CD4-positive, alpha-beta T cell treated with Interferon alpha-2 for 1 hour (primary cell): ENCODE results near the gene FSTL5.

ENCODE experiments used
- DNase-seq, 2 donors: peaks; one replicate each; pipeline ENCODE4 v3.0.0-alpha.2; 2020 to 2022

Gene FSTL5

DNA sequence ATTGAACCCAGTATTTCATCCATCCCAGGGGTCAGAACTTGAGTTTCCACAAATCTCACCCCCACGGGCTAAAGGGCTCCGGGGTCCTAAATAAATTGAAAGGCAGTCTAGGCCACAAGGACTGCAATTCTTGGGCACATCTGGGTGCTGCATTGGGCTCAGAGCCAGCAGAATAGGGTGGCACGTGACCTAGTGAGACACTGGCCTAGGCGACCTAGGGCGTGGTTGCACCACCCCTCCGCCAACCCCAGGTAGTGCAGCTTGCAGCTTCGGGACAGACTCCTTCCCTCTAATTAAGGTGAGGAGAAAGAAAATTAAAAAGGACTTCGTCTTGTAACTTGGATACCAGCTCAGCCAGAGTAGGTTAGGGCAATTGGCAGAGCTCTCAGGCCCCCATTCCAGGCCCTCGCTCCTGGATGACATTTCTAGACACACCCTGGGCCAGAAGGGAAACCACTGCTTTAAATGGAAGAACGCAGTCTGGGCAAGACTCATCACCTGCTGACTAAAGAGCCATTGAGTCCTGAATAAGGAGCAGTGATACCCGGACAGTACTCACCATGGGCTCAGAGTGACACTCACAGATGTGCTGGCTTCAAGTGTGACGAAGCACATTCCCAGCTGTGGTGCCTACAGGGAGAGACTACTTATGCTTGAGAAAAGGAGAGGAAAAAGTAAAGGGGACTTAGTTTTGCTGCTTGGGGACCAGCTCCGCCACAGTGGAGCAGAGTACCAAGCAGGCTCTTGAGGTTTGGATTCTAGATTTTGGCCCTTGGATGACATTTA, 735.4 kb downstream of the FSTL5 start:
- DNase-seq: no peak

DNA sequence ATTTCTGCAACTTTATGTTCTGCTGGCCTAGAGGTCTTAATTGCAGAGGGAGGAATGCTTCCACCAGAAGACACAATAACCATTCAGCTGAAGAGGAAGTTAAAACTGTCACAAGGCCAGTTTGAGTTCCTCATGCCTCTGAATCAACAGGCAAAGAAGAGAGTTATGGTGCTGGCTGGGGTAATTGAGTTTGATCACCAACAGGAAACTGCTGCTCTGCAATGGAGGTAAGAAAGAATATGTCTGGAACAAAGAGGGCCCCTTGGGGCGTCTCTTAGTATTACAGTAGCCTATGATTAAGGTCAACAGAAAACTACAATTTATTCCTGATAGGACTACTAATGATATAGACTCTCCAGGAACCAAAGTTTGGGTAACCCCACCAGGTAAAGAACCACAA, 744.0 kb downstream of the FSTL5 start:
- no peak for DNase-seq

DNA sequence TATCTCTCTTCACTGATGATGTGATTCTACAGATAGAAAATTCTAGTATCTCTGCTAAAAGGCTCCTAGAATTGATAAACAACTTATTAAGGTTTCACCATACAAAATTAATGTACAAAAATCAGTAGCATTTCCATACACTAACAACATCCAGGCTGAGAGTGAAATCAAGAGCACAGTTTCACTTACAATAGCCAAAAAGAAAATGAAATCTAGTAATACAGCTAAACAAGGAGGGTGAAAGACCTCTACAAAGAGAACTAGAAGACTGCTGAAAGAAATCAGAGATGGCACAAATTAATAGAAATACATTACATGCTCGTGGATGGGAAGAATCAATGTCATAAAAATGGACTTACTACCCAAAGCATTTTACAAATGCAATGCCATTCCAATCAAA, 751.9 kb downstream of the FSTL5 start:
- no peak for DNase-seq

DNA sequence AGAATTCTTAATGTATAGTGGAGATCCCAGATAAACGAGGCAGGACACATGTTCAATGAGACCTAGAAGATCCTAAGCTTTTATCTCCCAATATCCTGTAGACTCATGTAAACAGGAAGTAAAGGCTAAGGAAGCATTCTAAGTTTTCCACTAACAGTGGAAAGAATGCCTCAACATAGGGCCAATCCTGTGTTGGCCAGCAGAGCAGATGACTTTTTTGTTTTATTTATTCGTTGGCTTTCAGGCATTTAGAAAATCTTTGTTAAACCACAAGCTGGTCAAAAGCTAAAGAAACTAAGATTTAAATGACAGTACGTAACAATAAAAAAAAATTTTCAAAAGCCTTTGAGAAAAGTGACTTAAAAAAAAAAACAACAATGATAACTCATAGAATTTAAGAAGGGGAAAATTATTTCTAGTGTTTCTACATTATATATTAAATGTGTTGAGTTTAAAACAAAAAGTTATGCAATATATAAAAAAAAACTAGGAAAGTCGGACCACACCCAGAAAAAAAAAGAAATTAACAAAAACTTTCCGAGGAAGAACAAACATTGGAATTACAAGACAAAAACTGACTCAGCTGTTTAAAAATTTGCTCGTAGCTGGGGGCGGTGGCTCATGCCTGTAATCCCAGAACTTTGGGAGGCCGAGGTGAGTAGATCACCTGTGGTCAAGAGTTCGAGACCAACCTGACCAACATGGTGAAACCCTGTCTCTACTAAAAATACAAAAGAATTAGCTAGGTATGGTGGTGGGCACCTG, 759.3 kb downstream of the FSTL5 start:
- DNase-seq: no peak

DNA sequence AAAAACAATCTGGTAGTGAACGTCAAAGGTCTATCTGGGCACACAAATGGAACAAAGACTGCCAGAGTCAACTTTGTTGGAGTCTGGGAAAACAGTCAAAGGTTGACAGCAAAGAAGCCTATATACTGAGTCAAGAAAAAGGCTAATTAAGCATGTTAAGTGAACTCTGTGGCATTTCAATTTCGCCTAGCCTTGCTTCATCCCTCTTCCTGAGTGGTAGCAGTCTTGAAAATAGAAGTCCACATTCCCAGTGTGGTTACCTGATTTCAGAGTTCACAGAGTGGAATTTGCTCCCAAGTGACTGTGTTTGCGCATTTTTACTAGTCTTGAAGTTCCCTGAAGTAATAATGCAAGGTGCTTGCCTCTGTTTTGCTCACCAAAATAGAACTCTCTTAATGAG, 760.0 kb downstream of the FSTL5 start:
- no peak for DNase-seq

DNA sequence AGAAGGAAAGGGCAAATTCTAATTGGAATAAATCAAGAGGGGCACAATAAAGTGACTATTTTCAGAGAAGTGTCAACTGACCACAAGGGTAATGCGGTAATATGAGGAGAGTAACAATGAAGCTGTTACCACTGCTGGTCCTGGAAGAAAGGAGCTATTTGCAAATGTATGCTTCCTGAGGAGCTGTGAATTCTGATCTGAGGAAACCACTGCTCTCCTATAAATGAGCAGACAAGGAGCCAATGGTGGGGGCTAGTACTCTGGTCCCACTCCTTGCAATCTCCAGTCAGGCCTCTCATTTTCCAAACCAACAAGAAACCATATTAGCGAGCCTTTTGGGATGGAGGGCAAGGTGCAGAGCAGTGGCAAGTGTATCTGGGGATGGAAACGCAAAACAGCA, 770.2 kb downstream of the FSTL5 start:
- no peak for DNase-seq

DNA sequence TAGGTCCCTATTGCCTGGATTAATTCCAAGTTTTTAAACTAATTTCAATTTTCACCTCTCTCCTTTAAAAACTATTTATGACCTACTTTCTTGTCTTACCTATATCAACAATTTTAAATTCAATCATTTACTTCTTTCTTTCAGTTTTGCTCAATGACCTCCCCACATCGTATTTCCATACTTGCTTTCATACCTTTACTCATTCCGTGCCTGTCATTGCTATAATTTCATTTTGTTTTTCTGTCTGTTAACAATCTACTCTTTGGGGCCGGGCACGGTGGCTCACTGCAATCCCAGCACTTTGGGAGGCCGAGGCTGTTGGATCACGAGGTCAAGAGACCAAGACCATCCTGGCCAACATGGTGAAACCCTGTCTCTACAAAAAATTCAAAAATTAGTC, 781.1 kb downstream of the FSTL5 start:
- no peak for DNase-seq

DNA sequence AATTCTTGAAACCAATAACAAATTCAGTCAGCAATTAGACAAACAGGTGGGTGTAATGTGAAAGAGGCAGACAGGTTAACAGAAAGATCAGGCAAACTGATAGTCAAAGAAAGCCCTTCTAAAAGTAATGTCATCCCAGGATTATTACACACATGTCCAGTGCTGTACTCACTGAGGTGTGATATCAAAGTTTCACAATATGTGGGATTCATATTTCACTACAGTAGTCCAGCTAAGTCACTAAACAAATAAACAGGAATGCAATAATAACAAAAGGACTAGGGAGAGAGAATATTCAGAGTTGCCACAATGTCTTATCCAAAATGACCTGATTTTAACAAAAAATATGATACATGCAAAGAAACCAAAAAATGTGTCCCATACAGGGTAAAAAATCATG, 787.5 kb downstream of the FSTL5 start:
- DNase-seq: no peak

DNA sequence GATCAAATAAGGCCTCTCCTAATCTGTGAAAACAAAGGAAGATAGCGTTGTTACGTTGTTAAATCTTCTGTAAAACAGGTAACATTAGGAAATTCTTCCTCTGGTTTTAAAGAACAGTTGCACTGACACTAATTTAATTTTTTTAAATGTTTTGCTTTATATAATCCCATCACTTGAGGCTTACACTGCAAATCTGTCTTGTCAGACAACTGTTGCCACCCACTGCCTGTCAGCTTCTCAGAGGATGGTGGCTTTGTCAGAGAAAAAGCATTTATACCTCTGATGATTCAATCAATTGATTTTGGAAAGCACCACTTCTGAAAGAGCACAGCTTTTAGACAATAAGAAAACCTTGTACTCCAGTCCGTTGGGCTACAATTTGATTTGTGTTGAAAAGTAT, 799.1 kb downstream of the FSTL5 start:
- DNase-seq: no peak

DNA sequence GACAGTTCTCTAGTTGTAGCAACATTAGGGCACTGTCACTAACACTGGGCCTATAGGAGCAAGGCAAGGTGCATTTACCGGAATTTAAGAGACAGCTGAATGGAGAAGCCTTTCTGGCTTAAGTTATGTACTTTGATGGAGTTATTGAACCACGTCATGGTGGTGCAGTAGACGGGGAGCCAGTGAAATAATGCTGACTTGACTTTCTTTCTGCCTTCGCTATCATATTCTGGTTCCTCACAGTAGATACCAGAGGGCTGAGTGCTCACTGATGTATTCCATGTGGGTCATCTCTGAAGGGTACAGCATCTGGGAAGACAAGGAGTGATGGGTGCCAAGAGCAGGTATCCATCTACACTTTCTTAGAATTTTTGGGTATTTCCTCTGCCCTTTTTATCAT, 802.8 kb downstream of the FSTL5 start:
- DNase-seq: no peak

DNA sequence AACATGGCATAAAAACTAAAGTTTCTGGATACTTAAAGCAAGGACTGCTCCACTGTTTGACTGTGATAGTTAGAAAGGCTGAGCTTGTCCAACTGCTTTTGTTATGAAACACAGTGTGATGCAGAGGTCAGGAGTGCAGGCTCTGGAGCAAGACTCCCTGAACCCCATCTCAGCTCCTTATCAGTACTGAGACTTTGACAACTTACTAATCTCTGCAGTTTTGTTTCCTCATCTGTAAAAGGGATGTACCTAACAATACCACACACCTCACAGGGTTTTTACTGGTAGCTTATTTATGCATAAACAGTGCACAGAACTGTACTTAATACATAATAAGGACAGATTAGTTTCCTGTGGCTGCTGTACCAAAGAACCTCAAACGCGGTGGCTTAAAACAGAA, 804.3 kb downstream of the FSTL5 start:
- DNase-seq: no peak

DNA sequence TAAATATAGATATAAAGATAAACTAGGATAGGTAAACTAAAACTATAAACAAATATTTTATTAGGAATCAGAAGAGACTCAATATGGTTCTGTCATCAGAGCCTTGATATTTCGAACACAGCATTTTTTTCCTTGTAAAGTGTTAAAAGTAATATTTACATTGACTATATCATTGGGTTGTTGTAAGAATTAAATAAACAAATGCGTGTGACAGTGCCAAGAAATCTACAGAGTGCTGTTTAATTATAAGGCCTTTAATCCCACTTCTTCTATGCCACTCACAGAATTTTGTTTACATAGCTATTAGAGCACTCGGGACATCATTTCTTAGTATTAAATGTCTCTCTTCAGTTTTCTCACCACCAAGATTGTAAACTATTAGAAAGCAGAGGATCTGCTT, 807.4 kb downstream of the FSTL5 start:
- DNase-seq: no peak

DNA sequence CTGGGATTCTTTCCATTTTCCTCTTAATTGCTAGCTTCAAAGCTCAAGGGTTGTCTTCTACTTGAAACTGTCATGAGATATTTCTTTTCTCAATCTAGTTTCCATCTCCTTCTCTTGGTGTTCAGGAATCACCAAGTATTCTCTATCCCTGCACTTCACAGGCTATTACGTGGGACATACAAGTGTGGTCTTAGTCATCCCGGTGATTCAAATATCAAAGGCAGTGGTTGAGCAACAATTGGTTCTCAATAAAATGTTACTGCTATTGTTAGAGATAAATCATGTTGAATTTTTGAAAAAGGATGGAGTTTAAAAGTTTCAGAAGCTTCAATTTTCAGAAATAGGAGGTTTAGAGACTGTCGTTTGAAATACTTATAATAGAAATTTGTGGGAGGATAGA, 812.9 kb downstream of the FSTL5 start:
- no peak for DNase-seq

DNA sequence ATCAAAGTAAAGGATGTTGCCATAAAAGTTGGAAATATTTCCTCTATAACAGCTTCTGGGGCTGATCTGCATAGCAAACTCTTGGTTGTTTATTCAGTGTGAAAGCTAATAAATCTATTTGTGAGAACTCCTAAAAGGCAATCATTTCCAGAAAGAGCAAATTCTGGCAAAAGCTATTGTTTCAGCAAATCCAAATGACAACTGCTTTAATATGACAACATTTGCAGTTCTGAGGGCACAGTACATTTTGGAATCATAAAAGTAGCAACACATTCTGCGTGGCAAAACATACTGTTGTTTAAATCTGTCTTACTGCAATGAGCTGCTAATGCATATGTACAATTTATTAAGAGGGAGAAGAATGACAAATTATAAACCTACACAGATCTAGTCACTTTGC, 818.1 kb downstream of the FSTL5 start:
- DNase-seq: no peak

DNA sequence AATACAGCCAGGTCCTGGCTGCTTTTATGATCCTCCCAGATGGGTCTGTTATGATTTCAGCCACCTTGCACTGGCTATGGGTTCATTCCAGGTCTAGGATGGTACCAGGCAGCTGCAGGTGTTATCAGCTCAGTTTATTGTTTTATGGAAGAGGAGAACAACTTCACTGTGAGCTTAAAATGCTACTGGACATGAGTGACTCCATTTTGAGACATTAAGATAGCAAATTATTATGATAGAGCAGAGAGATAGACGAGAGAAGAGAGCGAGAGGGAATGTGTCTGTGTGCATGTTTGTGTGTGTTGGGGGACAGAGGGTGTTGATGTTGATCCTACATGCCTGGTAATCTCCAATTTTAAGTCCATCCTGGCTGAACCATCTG, 820.2 kb downstream of the FSTL5 start:
- DNase-seq: no peak

DNA sequence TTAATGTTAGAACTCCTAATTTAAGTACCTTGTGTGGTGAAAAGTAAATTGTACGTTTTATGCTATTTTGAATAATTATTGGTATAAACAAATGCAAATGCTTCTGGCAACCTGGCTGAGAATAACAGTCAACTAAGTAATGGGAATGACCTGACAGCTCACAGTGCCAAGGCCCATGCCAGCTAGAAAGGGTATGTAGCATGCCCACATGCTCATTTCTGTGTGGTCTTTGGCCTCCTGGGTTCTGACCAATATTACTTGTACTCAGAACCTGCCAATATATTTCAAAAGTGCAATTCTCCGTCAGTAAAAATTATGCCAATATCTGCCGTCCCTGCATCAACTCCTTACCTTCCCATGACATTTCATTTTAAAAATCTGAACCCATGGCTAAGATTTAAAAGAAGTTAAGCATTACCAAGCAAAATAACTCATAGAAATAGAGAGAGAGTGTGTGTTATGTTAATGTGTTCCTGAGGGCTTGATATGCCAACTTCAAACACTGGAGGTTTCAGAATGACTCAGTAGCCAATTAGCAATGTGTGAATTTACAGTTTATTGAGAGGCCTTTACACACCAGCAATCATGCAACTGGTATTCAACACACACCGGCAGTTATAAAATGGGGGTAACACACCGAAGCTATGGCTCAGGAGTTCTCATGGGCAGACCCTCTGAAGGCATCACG, 820.8 kb downstream of the FSTL5 start:
- no peak for DNase-seq

DNA sequence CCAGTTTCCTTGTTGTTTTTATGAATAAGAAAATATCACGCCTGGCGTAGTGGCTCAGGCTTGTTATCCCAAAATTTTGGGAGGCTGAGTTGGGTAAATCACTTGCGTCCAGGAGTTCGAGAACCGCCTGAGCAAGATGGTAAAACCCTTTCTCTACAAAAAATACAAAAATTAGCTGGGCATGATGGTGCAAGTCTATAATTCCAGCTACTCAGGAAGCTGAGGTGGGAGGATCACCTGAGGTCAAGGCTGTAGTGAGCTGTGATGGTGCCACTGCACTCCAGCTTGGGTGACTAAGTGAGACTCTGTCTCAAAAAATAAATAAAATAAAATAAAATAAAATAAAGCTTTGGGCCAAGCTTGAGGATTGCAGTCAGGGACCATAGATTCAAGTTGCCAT, 827.2 kb downstream of the FSTL5 start:
- DNase-seq: no peak

DNA sequence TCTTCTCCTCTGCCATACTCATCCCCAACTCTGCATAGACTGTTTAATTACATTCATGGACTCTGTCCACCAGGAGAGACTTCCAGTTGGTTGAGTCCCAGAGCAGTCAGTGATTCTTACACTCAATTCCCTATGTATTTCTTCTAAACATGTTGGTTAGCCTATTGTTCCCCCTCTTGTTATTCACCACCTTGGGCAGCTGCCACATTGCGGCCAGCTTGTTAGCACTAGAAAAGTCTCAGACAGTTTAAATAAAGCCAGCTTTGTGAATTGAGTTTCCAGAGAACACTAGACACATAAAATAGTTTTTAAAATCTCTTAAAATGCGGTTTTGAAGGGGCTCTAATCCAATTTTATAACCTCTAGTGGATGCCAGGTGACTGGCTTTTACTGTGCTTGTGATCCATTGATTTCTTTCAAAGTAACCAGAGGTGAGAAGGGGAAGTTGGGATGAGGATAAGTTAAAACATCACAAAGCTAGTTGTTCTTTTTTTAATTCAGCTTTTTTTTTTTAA, 827.7 kb downstream of the FSTL5 start:
- no peak for DNase-seq
